PFSK-1 (cell line): ENCODE data around the gene ELAPOR1.

ENCODE experiments used
- FOXP2 ChIP-seq: optimal IDR thresholded peaks from 2 replicates; pipeline ENCODE3; 2011; ENCODE audit warnings: borderline replicate concordance, control low read depth, inconsistent platforms; ENCODE audit not compliant: insufficient read depth; ENCODE audit errors: extremely low read length, extremely low read depth
- POLR2AphosphoS5 ChIP-seq: IDR thresholded peaks from 2 replicates; pipeline ENCODE4 v1.6.1; 2012; ENCODE audit warnings: low read depth, mild to moderate bottlenecking, control low read depth, low read length, moderate library complexity
- REST ChIP-seq, 2 experiments: IDR thresholded peaks; 2 replicates each; pipeline versions ENCODE4 v1.6.1 to v1.8.0; 2011 to 2012; ENCODE audit warnings: low read depth in 2 of 2, low read length in 2 of 2, control low read depth in 1 of 2, inconsistent platforms in 1 of 2, mild to moderate bottlenecking in 1 of 2, moderate library complexity in 1 of 2; ENCODE audit not compliant: insufficient read depth in 1 of 2
- SIN3A ChIP-seq: IDR thresholded peaks from 2 replicates; pipeline ENCODE4 v1.6.1; 2012; ENCODE audit warnings: mild to moderate bottlenecking, low read length, moderate library complexity, borderline replicate concordance; ENCODE audit not compliant: insufficient read depth

- TF ChIP-seq POLR2AphosphoS5 (no peak), REST (IDR thresholded peaks at IDR 0.05; ENCODE audit: insufficient read depth in 1 of 2, low read depth in 2 of 2, low read length in 2 of 2) (no peak), SIN3A (no peak), FOXP2 (no peak)
Measured at GRCh38 chr1:109161858-109162606, 48.1 kb downstream of the ELAPOR1 start.
